ENCODE data around the gene MRPL34.
"Not testable (repeated sequence)": the region's sequence is repeated elsewhere in the genome, so short reads cannot be mapped to it uniquely, and the experiment has no call there.

MRPL34 gene

DNA sequence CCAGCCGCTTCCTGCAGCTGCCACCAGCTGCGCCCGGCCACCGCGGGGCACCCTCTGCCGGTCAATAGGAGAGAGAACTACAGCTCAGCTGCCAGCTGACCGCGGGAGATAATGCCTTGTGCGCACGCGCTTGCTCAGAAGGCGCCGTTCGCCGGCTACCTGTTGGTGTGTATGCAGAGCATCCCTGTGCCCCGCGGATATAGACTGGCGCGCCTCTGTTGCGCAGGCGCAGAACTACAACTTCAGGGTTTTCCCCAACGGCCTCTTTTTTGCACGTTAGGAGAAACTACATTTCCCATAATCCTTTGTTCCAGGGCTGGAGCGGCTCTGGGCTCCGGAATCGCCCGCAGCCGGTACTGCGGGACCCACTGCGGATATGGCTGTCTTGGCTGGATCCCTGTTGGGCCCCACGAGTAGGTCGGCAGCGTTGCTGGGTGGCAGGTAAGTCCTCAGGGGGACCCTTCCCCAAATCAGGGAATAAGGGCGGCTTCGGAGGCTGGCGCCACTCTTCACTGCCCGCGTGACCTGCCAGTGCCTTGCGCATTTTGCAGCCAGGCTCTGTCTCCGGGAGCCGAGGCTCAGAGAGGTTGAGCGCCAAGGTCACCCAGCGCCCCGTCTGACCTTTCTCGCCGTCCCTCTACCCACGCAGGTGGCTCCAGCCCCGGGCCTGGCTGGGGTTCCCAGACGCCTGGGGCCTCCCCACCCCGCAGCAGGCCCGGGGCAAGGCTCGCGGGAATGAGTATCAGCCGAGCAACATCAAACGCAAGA, at the start of gene MRPL34:
TSS of gene MRPL34 (plus strand) at position 356 of the 768 bp plus-strand sequence. CDS start at position 377, 21 bp downstream.
- DNase-seq = peak; percentile 98 to 99

DNA sequence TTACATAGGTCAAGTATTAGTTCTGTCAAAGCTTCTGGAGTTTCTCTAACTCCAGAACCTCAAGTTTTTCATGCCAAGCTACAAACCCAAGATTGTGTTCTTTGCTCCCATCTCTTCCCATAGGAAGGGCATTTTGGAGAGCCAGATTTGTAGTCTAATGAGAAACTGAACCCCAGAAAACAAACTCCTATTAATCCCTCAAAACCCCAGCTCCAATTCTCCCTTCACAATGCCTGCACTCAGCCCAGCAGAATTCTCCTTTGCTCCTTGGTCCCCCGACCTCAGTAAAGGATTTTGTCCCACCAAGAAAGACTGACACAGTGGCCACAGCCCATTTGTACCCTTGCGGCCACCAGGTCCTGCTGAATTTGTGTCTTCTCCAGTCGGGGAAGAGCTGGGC, 49.5 kb upstream of the MRPL34 start:
- DNase-seq = no peak

DNA sequence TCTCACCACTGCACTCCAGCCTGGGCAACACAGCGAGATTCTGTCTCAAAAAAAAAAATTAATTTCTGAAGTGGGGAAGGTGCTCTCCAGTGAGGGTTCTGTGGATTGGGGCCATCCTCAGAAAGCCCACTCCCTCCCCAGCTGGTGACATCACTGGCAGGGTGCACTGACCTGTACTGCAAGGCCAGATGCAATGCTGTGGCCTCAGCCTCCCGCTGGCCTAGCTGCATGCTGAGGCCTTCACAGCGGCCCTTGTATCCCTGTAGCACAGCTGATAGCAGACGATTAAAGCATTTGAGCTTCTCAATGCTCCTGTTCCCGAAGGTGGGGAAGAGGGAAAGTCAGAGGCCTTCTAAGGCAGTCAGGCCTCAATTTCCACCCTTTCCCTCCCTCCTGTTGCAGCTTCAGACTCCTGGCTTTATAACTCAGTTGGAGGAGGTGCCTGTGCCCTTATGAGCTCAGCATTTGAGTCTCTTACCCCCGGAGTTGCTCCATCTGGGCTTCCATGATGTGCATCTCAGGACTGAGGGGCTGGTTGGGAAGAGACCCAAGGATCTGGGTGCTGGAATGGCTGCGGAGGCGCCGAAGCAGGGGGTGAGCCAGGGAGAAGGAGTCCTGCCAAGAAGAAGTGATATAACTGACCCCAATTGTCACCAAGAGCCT, 46.4 kb upstream of the MRPL34 start:
- no peak for DNase-seq

DNA sequence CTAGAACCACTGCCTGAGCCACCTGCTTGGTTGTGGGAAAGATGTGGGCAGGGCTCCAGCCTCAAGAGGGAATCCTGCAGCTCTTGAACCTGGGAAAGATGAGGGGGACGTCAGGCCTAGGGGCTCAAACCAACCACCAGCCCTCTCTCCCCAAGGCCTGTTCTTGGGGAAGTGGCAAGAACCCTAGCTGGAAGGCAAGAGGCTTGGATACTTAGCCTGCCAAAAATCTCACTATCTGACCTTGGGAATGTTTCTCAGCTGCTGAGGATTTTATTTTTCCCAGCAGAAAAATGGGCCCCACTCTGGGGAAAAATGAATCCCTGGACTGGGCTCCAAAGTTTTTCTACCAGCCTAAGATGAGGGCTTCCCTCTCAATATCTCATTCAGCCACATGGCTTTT, 45.7 kb upstream of the MRPL34 start:
- no peak for DNase-seq

DNA sequence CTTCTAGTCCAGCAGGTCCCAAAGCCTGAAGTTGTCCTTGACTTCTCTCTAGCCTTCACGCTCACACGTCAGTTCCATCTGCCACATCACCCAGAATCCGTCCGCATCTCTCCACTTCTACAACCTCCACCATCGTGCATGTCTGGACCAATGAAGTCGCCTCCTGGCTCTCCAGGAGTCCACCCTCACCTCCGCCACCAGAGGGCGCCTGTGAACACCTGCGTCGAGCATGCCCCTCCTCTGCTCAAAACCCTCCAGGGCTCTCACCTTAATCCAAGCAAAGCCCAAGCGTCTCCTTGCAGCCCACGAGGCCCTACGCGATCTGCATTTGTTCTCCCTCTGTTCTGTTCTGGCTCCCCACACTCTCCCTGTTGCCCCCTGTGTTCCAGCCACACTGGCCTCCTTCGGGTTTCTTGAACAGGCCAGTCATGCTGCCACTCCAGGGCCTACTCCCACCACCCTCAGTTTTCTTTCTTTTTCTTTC, 44.8 kb upstream of the MRPL34 start:
- DNase-seq = peak; percentile 82 to 89

DNA sequence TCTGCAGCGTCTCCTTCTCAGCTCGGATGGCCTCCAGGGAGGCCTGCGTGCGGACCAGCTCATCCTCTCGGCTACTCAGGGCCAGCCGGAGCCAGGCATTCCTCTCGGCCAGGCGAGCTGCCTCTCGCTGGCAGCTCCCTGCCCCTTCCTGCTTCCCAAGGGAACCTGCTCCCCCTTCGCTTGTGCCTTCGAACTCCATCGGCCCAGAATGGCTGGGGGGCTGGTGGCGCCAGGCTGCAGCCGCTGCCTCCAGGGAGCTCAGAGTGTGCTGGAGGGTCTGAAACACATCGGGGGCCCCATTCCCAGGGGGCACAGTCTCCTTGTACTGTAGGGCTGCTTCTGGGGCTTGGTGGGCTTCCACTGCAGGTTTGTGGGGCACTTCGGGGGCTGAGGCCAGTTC, 43.1 kb upstream of the MRPL34 start:
- DNase-seq = no peak

GRCh38 chr19:17263712-17264640, 41.7 kb upstream of the MRPL34 start:
- DNase-seq = no peak

- DNase-seq = no peak
These were observed 41.1 kb upstream of the MRPL34 start, which contains the start of gene USHBP1 for GRCh38 chr19:17264641-17264979. Gene USHBP1 (minus strand): TSS chr19:17264745. CDS start chr19:17264299, 446 bp downstream.

DNA sequence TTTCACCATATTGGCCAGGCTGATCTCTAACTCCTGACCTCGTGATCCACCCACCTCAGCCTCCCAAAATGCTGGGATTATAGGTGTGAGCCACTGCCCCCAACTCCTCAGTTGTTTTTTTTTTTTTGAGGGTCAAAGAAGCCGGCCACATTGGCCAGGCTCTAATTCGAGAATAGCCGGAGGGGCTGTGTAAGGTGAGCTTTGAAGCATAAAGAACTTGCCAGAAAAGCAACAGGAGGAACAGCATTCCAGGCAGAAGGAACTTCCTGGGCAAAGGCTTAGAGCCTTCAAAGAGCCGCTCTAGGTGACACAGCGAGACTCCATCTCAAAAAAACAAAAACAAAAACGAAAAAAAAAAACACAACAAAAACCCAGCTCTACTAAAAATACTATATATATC, 39.6 kb upstream of the MRPL34 start:
- no peak for DNase-seq

DNA sequence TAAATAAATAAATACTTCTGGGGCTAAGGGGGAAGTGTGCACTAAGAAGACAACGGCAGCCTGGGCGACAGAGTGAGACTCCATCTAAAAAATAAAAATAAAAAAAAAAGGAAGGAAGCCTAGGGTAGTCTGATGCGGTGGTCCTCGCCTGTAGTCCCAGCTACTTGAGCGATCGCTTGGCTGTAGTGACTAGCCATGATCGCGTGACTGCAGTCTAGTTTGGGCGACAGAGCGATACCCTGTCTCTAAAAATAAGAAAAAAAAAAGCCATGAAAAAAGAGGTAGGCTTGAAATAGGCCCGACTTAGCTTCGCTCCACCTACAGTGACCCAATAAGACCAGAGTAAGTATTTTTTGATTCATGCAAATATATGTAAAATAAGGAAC, 39.1 kb upstream of the MRPL34 start:
- DNase-seq = peak in 1 of 2 experiments; percentile 69

- peak; percentile 100 for DNase-seq
These were observed 38.5 kb upstream of the MRPL34 start, which contains the start of gene BABAM1 for GRCh38 chr19:17266975-17267788. Gene BABAM1 (plus strand): TSS chr19:17267443. CDS start chr19:17268807, 1,364 bp downstream.

GRCh38 chr19:17268754-17269153, 36.9 kb upstream of the MRPL34 start:
- DNase-seq = no peak

GRCh38 chr19:17274892-17275291, 30.8 kb upstream of the MRPL34 start:
- not testable (repeated sequence) for DNase-seq

DNA sequence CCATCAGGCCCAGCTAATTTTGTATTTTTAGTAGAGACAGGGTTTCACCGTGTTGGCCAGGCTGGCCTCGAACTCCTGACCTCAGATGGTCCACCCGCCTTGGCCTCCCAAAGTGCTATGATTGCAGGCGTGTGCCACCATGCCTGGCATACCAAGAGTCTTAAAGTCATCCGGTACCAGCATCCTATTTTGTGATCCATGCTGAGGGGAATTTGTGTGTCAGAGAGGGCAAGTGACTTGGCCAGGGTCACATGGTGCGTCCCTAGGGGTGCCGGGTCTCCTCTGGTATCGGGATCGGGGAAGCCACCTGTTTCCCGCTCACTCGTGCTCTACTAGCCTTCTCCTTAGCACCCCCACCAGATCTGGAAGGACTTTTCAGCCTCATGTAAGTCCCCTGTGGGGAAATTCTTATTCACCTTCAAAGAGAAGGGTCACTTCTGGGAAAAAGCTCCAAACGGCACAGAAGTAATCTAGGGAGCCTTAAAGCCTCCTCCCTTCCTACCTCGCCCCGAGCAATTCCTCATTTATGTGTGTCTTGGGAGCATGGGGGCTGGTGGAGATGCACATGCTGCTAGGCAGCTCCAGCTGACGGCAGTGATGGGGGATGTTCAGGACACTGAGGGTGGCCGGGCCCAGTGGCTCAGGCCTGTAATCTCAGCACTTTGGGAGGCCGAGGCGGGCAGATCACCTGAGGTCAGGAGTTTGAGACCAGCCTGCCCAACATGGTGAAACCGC, 30.1 kb upstream of the MRPL34 start:
- no peak for DNase-seq

DNA sequence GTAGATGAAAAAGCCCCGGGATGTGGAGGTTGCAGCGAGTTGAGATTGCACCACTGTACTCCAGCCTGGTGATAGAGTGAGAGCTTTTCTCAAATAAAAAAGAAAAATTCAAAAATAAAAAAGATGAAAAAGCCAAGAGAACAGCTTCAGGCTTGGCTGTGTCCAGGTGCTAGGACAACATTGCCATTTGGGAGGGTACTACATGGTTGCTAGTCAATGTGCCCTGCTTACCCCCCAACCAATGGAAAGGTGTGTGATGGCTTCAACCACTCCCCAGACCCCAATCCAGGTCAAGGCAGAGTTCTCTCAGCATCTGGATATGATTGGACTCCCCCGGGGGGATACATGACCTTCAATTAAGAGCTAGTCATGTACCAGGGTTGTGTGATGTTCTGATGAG, 26.2 kb upstream of the MRPL34 start:
- DNase-seq = no peak

- no peak for DNase-seq
These were observed 24.0 kb upstream of the MRPL34 start, which contains the start of gene ANKLE1 for GRCh38 chr19:17281391-17282304. Gene ANKLE1 (plus strand): TSS chr19:17281901. CDS start chr19:17281921, 20 bp downstream.

DNA sequence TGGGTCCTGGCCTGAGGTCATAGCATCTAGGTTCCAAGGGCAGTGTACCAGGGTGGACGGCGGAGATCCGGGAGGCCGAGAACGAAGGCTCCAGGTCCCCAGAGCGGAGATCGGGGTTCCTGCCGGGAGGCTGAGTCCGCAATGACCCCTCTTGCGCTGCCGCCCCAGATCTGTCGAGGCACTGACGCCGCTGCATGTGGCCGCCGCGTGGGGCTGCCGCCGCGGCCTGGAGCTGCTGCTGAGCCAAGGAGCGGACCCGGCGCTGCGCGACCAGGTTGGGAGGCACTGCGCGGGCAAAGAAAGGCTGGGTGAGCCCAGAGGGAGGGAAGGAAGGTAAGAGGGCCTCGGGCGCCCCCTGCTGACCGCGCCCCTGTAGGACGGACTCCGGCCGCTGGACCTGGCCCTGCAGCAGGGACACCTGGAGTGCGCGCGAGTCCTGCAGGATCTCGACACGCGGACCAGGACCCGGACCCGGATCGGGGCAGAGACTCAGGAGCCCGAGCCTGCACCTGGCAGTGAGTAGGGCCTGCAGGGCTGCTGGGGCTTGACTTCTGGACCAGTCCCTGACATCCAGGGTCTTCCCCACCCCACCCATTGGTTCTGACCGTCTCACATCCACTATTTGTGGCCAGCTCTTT, 23.1 kb upstream of the MRPL34 start:
- DNase-seq = peak; percentile 84 to 86

- DNase-seq = no peak
These were observed 22.1 kb upstream of the MRPL34 start for GRCh38 chr19:17283504-17283996.

GRCh38 chr19:17285415-17286135, 20.1 kb upstream of the MRPL34 start:
- no peak for DNase-seq
